HAP-1 (cell line): Measurements from ENCODE around the gene GRM8.
A peak's percentile ranks its signal among the peaks of the same experiment; 100 is the strongest.

Experiments
- DNase-seq, 2 experiments: peaks; one replicate each; pipeline ENCODE4 v3.0.0-alpha.2; 2016 to 2020; ENCODE audit warnings: low spot score in 2 of 2
- H3K27me3 ChIP-seq: fragments of 250-450 bp; sonication (Bioruptor Pico); 2 replicates; pipeline ENCODE4 v1.5.1; 2020; ENCODE audit warnings: low read depth, mild to moderate bottlenecking, moderate library complexity
- H3K36me3 ChIP-seq: fragments of 250-450 bp; sonication (Bioruptor Pico); replicated peaks from 2 replicates; pipeline ENCODE4 v1.5.1; 2020; ENCODE audit warnings: mild to moderate bottlenecking
- H3K4me1 ChIP-seq: fragments of 250-450 bp; sonication (Bioruptor Pico); 2 replicates; pipeline ENCODE4 v1.5.1; 2020; ENCODE audit warnings: mild to moderate bottlenecking
- H3K4me3 ChIP-seq: fragments of 250-450 bp; sonication (Bioruptor Pico); 2 replicates; pipeline ENCODE4 v1.5.1; 2020; ENCODE audit warnings: mild to moderate bottlenecking, moderate library complexity
- H3K9me3 ChIP-seq: fragments of 250-450 bp; sonication (Bioruptor Pico); 2 replicates; pipeline ENCODE4 v1.5.1; 2020; ENCODE audit warnings: mild to moderate bottlenecking, moderate library complexity
- in situ Hi-C: fragments of 300-500 bp; cut with MboI; formaldehyde crosslinking; loops from 3 replicates; pipeline ENCODE4 v1.14.3; 2020; ENCODE audit warnings: low sequenced_read_pairs, inconsistent platforms, mixed read lengths

GRM8 gene

GRCh38 chr7:126403040-126403439 is 849.7 kb downstream of the GRM8 start:
- Histone ChIP-seq H3K36me3 (no peaks in the 10 kb centered on the region), H3K4me1 (no peaks in the 10 kb centered on the region), H3K4me3 (no peak overlapping the region), H3K9me3 (no peaks in the 10 kb centered on the region), H3K27me3 (no peaks in the 10 kb centered on the region)
- in situ Hi-C loops = no loop called here
- no peak for DNase-seq

GRCh38 chr7:126401918-126402317 is 850.8 kb downstream of the GRM8 start:
- in situ Hi-C loops = no loop called here
- Histone ChIP-seq H3K36me3 (no peaks in the 10 kb centered on the region), H3K4me3 (no peak overlapping the region), H3K4me1 (no peaks in the 10 kb centered on the region), H3K27me3 (no peaks in the 10 kb centered on the region), H3K9me3 (no peaks in the 10 kb centered on the region)
- DNase-seq = no peak

- H3K4me3 ChIP-seq = no peak overlapping the region
- H3K4me1 ChIP-seq = peaks cover 15% of the 10 kb centered on the region
- in situ Hi-C loops = no loop called here
- H3K9me3 ChIP-seq = no peaks in the 10 kb centered on the region
- no peaks in the 10 kb centered on the region for H3K36me3 ChIP-seq
- DNase-seq = no peak
- no peaks in the 10 kb centered on the region for H3K27me3 ChIP-seq
These were observed 853.8 kb downstream of the GRM8 start for GRCh38 chr7:126398851-126399529.

GRCh38 chr7:126398285-126398684 is 854.5 kb downstream of the GRM8 start:
- in situ Hi-C loops = no loop called here
- Histone ChIP-seq H3K36me3 (no peaks in the 10 kb centered on the region), H3K4me1 (peaks cover 22% of the 10 kb centered on the region), H3K27me3 (no peaks in the 10 kb centered on the region), H3K4me3 (no peak overlapping the region), H3K9me3 (no peaks in the 10 kb centered on the region)
- no peak for DNase-seq

- H3K27me3 ChIP-seq = no peaks in the 10 kb centered on the region
- H3K36me3 ChIP-seq = no peaks in the 10 kb centered on the region
- no peak overlapping the region for H3K4me3 ChIP-seq
- H3K4me1 ChIP-seq = peaks cover 24% of the 10 kb centered on the region
- DNase-seq = peak; percentile 83 to 99
- in situ Hi-C loops = no loop called here
- H3K9me3 ChIP-seq = no peaks in the 10 kb centered on the region
These were observed 858.3 kb downstream of the GRM8 start for GRCh38 chr7:126394406-126394805.
